ENCODE results near the gene CENPV. TPM values are rescaled to one million over a fixed set of nuclear protein-coding genes. Genes with fewer than 3 reads are reported as not detected.

CENPV gene
- total and polyA plus RNA-seq, 2 of the 13 experiments (the other 11 are each of a cell fraction or from before 2014, with no cell fraction given) = 193 to 292 TPM

DNA sequence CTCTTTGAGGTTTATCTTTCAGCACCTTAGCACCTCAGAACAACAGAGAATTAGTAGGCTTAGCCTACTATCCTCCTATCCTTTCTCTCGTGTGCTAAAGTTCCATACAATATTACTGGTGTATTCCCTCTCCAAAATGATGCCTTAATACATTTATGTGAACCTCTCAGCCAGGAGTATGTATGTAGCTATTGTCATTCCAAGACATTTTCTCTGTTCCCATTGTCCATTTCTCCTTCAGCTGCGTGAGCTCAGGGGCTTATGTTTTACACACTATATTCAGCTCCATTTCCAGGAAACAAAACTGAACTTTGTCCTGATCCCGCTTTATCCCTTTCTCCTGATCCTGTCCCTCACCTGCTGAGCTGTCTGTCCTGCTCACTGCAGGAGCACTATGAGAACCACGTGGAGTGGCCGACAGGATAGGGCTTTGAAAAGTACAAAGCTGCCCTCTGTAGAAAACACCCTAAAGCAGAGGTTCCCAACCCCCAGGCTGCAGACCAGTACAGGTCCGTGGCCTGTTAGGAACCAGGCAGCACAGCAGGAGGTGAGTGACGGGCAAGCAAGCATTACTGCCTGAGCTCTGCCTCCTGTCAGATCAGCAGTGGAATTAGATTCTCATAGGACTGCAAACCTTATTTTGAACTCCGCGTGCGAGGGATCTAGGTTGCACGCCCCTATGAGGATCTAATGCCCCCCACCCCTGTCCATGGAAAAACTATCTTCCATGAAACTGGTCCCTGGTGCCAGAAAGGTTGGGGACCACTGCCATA, 55.7 kb downstream of the CENPV start (continued):
- TF ChIP-seq ZNF766 (CRISPR knock-in tag; IDR thresholded peaks at IDR 0.05; ENCODE audit: borderline replicate concordance) (0 out of 2 replicates have a peak, but pooled peaks have one; percentile 20), KAT7 (CRISPR knock-in tag; IDR thresholded peaks at IDR 0.05; ENCODE audit: borderline replicate concordance) (peak; percentile 10; the same call in 1 of the 2 replicates), ZBTB38 (CRISPR knock-in tag; IDR thresholded peaks at IDR 0.05) (peak; percentile 24; the same call in 1 of the 2 replicates), NPAS2 (CRISPR knock-in tag; IDR thresholded peaks at IDR 0.05; ENCODE audit: borderline replicate concordance) (no peak), KLF12 (CRISPR knock-in tag; IDR thresholded peaks at IDR 0.05; ENCODE audit: borderline replicate concordance) (no peak; the same call in 1 of the 2 replicates), ZNF777 (CRISPR knock-in tag; IDR thresholded peaks at IDR 0.05) (no peak), ZNF432 (CRISPR knock-in tag; IDR thresholded peaks at IDR 0.05; ENCODE audit: borderline replicate concordance) (no peak), GATAD1 (CRISPR knock-in tag; IDR thresholded peaks at IDR 0.05) (no peak), TARDBP (CRISPR knock-in tag; IDR thresholded peaks at IDR 0.05) (peak; percentile 59; the same call in 1 of the 2 replicates), ZNF138 (CRISPR knock-in tag; IDR thresholded peaks at IDR 0.05; ENCODE audit: low read depth) (no peak), ZNF572 (CRISPR knock-in tag; IDR thresholded peaks at IDR 0.05) (no peak), SKI (IDR thresholded peaks at IDR 0.05; ENCODE audit: partially characterized antibody) (no peak), MZF1 (CRISPR knock-in tag; IDR thresholded peaks at IDR 0.05; ENCODE audit: borderline replicate concordance) (no peak), ZFP90 (CRISPR knock-in tag; IDR thresholded peaks at IDR 0.05; ENCODE audit: borderline replicate concordance) (no peak), ZNF263 (CRISPR knock-in tag; IDR thresholded peaks at IDR 0.05) (peak; percentile 80), SRY (CRISPR knock-in tag; IDR thresholded peaks at IDR 0.05) (no peak), GABPB1 (CRISPR knock-in tag; IDR thresholded peaks at IDR 0.05) (no peak), HOXA5 (CRISPR knock-in tag; IDR thresholded peaks at IDR 0.05) (no peak), ZFP82 (CRISPR knock-in tag; IDR thresholded peaks at IDR 0.05; ENCODE audit: borderline replicate concordance) (no peak), ZNF484 (CRISPR knock-in tag; IDR thresholded peaks at IDR 0.05; ENCODE audit: borderline replicate concordance, low read depth) (no peak), SMAD1 (CRISPR knock-in tag; IDR thresholded peaks at IDR 0.05; ENCODE audit: borderline replicate concordance, low read depth) (no peak), HMGA1 (CRISPR knock-in tag; conservative IDR thresholded peaks at IDR 0.05) (no peak)
- TF ChIP-seq, protein P1, sequence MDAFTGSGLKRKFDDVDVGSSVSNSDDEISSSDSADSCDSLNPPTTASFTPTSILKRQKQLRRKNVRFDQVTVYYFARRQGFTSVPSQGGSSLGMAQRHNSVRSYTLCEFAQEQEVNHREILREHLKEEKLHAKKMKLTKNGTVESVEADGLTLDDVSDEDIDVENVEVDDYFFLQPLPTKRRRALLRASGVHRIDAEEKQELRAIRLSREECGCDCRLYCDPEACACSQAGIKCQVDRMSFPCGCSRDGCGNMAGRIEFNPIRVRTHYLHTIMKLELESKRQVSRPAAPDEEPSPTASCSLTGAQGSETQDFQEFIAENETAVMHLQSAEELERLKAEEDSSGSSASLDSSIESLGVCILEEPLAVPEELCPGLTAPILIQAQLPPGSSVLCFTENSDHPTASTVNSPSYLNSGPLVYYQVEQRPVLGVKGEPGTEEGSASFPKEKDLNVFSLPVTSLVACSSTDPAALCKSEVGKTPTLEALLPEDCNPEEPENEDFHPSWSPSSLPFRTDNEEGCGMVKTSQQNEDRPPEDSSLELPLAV (CRISPR knock-in tag; conservative IDR thresholded peaks at IDR 0.05; ENCODE audit: low read depth) = no peak
- TF ChIP-seq, protein P2, sequence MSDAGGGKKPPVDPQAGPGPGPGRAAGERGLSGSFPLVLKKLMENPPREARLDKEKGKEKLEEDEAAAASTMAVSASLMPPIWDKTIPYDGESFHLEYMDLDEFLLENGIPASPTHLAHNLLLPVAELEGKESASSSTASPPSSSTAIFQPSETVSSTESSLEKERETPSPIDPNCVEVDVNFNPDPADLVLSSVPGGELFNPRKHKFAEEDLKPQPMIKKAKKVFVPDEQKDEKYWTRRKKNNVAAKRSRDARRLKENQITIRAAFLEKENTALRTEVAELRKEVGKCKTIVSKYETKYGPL (CRISPR knock-in tag; IDR thresholded peaks at IDR 0.05) = no peak
- TF ChIP-seq, protein P3, sequence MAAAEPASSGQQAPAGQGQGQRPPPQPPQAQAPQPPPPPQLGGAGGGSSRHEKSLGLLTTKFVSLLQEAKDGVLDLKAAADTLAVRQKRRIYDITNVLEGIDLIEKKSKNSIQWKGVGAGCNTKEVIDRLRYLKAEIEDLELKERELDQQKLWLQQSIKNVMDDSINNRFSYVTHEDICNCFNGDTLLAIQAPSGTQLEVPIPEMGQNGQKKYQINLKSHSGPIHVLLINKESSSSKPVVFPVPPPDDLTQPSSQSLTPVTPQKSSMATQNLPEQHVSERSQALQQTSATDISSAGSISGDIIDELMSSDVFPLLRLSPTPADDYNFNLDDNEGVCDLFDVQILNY (CRISPR knock-in tag; conservative IDR thresholded peaks at IDR 0.05) = no peak
- TF ChIP-seq, protein P4, sequence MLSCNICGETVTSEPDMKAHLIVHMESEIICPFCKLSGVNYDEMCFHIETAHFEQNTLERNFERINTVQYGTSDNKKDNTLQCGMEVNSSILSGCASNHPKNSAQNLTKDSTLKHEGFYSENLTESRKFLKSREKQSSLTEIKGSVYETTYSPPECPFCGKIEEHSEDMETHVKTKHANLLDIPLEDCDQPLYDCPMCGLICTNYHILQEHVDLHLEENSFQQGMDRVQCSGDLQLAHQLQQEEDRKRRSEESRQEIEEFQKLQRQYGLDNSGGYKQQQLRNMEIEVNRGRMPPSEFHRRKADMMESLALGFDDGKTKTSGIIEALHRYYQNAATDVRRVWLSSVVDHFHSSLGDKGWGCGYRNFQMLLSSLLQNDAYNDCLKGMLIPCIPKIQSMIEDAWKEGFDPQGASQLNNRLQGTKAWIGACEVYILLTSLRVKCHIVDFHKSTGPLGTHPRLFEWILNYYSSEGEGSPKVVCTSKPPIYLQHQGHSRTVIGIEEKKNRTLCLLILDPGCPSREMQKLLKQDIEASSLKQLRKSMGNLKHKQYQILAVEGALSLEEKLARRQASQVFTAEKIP (CRISPR knock-in tag; IDR thresholded peaks at IDR 0.05; ENCODE audit: borderline replicate concordance) = no peak

All from HepG2 (cell line).